Osteoblast (primary cell): Measurements from ENCODE around the gene ZDHHC14. TPM values are rescaled to one million over a fixed set of nuclear protein-coding genes. Genes with fewer than 3 reads are reported as not detected.

Source experiments
- DNase-seq: peaks from one replicate; pipeline ENCODE4 v3.0.0; 2011; ENCODE audit warnings: low spot score, mixed read lengths; ENCODE audit not compliant: insufficient read length; ENCODE audit errors: missing footprints
- H2AFZ ChIP-seq: 2 replicates; pipeline ENCODE4 v1.6.0; 2011; ENCODE audit warnings: mild to moderate bottlenecking, low read length
- H3K27ac ChIP-seq: 2 replicates; pipeline ENCODE4 v1.5.1; 2011; ENCODE audit warnings: mild to moderate bottlenecking, low read depth, low read length, moderate library complexity
- H3K27me3 ChIP-seq: 2 replicates; pipeline ENCODE4 v1.6.0; 2012; ENCODE audit warnings: mild to moderate bottlenecking, control low read depth, inconsistent platforms, low read length, moderate library complexity; ENCODE audit not compliant: insufficient read depth
- H3K36me3 ChIP-seq: 2 replicates; pipeline ENCODE4 v1.5.1; 2011; ENCODE audit warnings: mild to moderate bottlenecking, low read length, control low read depth, moderate library complexity; ENCODE audit not compliant: insufficient read depth
- H3K4me1 ChIP-seq: 2 replicates; pipeline ENCODE4 v1.5.1; 2011; ENCODE audit warnings: mild to moderate bottlenecking, low read length, control low read depth, moderate library complexity; ENCODE audit not compliant: insufficient read depth
- H3K4me2 ChIP-seq: 2 replicates; pipeline ENCODE4 v1.6.0; 2011; ENCODE audit warnings: mild to moderate bottlenecking, low read length; ENCODE audit not compliant: insufficient read depth
- H3K4me3 ChIP-seq: fragments of 200-600 bp; sonication (generic); 3 replicates; pipeline ENCODE4 v1.5.1; 2012; ENCODE audit warnings: mild to moderate bottlenecking, low read length, inconsistent platforms; ENCODE audit not compliant: insufficient read depth
- H3K79me2 ChIP-seq: 2 replicates; pipeline ENCODE4 v1.6.0; 2012; ENCODE audit warnings: mild to moderate bottlenecking, low read length, control low read depth, inconsistent platforms; ENCODE audit not compliant: insufficient read depth
- H3K9me3 ChIP-seq: 2 replicates; pipeline ENCODE4 v1.5.1; 2011; ENCODE audit warnings: low read depth, low read length, control low read depth
- H4K20me1 ChIP-seq: 2 replicates; pipeline ENCODE4 v1.6.0; 2012; ENCODE audit warnings: mild to moderate bottlenecking, low read length, control low read depth; ENCODE audit not compliant: insufficient read depth
- CTCF ChIP-seq: IDR thresholded peaks from 2 replicates; pipeline ENCODE4 v1.5.1; 2011; ENCODE audit warnings: mild to moderate bottlenecking, low read depth, low read length, moderate library complexity; ENCODE audit errors: extremely low read depth
- total RNA-seq: library from RNA; depleted of rRNA; stranded (reverse); fragments of >200 nt; gene quantifications from 2 replicates; pipeline ENCODE4 v1.2.3, GENCODE V29; 2012

The ZDHHC14 gene
- total RNA-seq, 1 donor = 1.4 TPM

- Histone ChIP-seq H3K36me3 (no peaks in the 10 kb centered on the region), H3K4me1 (no peaks in the 10 kb centered on the region), H3K4me2 (no peak overlapping the region), H3K27me3 (no peaks in the 10 kb centered on the region), H3K27ac (no peak overlapping the region), H4K20me1 (no peaks in the 10 kb centered on the region), H3K79me2 (no peaks in the 10 kb centered on the region), H2AFZ (no peak overlapping the region), H3K4me3 (no peak overlapping the region), H3K9me3 (no peaks in the 10 kb centered on the region)
- DNase-seq = no peak
- TF ChIP-seq CTCF = no peak
These were observed 272.5 kb downstream of the ZDHHC14 start for GRCh38 chr6:157653521-157653920.

GRCh38 chr6:157655139-157655538 lies 274.1 kb downstream of the ZDHHC14 start:
- DNase-seq = no peak
- Histone ChIP-seq H3K27me3 (no peaks in the 10 kb centered on the region), H3K36me3 (no peaks in the 10 kb centered on the region), H3K27ac (no peak overlapping the region), H3K4me3 (no peak overlapping the region), H2AFZ (no peak overlapping the region), H4K20me1 (no peaks in the 10 kb centered on the region), H3K4me2 (no peak overlapping the region), H3K9me3 (no peaks in the 10 kb centered on the region), H3K4me1 (no peaks in the 10 kb centered on the region), H3K79me2 (no peaks in the 10 kb centered on the region)
- TF ChIP-seq CTCF = no peak

- H3K27me3 ChIP-seq = no peaks in the 10 kb centered on the region
- H3K36me3 ChIP-seq = no peaks in the 10 kb centered on the region
- no peaks in the 10 kb centered on the region for H4K20me1 ChIP-seq
- DNase-seq = no peak
- H3K79me2 ChIP-seq = no peaks in the 10 kb centered on the region
- H3K9me3 ChIP-seq = no peaks in the 10 kb centered on the region
- TF ChIP-seq CTCF = no peak
- H3K4me3 ChIP-seq = no peak overlapping the region
- no peak overlapping the region for H3K27ac ChIP-seq
- no peaks in the 10 kb centered on the region for H3K4me1 ChIP-seq
- no peak overlapping the region for H2AFZ ChIP-seq
- no peak overlapping the region for H3K4me2 ChIP-seq
These were observed 275.5 kb downstream of the ZDHHC14 start for GRCh38 chr6:157656437-157656997.

- Histone ChIP-seq H3K4me3 (no peak overlapping the region), H3K79me2 (no peaks in the 10 kb centered on the region), H3K9me3 (no peaks in the 10 kb centered on the region), H4K20me1 (no peaks in the 10 kb centered on the region), H2AFZ (no peak overlapping the region), H3K36me3 (no peaks in the 10 kb centered on the region), H3K4me1 (no peaks in the 10 kb centered on the region), H3K27ac (no peak overlapping the region), H3K4me2 (no peak overlapping the region), H3K27me3 (no peaks in the 10 kb centered on the region)
- TF ChIP-seq CTCF = no peak
- no peak for DNase-seq
These were observed 276.8 kb downstream of the ZDHHC14 start for GRCh38 chr6:157657754-157658153.
